GM19324 (cell line): ENCODE results near the gene MYO5A.
"Not testable (repeated sequence)": the region's sequence is repeated elsewhere in the genome, so short reads cannot be mapped to it uniquely, and the experiment has no call there.

Source experiments
- ATAC-seq: cut with Tn5 transposase; IDR thresholded peaks from one replicate; pipeline ENCODE4 v1.9.1; 2021; ENCODE audit warnings: mild to moderate bottlenecking, moderate library complexity; ENCODE audit not compliant: unreplicated experiment, low FRiP score

The MYO5A gene

GRCh38 chr15:52509500-52510245, 19.0 kb downstream of the MYO5A start:
- no peak for ATAC-seq

GRCh38 chr15:52506549-52506948, 22.1 kb downstream of the MYO5A start:
- ATAC-seq: no peak

GRCh38 chr15:52505151-52505550, 23.5 kb downstream of the MYO5A start:
- ATAC-seq: no peak

DNA sequence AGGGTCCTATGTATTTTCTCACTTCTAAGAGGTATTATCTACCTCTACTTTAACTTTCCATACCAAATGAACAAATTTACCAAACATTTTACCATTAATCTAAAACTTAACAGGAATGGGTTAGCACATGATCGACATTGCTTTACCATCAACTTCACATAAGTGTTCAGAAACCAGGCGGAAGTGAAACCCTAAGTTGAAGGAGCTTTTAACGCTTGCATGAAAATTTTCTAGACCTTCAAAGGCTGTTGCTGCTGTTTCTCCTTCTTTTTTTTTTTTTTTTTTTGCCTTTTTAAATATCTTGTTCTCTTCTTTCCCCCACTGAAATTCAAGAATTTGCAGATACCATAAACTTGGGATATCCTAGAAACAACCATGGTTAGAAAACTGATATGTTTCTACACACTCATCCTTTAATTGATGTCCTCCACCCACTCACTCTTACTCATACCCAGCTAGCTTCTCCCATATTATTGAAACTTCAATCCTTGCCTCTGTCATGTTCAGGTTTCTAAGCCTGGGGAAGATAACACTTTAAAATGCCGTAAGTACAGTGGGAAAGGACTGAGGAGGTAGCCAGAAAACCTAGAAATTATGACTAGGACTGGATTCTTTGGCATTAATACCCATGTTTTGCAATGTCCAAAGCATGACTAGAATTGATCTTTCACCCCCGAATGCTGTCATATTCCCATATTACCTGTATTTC, 24.7 kb downstream of the MYO5A start:
- peak; percentile 59 for ATAC-seq

DNA sequence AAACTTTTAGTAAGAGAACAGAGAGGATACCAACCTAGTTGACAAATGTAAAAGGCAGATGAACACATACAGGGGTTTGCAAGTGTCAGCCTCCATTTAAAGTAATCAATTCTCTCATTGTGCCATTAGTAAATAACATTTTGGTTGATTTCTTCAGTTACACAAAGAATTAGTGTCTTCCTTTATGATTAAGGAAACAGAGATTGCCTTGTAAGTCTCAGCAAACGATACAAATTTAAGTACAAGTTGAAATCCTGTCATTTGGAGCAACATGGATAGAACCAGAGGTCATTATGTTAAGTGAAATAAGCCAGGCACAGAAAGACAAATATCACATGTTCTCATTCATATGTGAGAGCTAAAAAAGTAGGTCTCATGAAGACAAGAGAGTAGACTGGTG, 26.1 kb downstream of the MYO5A start:
- no peak for ATAC-seq

DNA sequence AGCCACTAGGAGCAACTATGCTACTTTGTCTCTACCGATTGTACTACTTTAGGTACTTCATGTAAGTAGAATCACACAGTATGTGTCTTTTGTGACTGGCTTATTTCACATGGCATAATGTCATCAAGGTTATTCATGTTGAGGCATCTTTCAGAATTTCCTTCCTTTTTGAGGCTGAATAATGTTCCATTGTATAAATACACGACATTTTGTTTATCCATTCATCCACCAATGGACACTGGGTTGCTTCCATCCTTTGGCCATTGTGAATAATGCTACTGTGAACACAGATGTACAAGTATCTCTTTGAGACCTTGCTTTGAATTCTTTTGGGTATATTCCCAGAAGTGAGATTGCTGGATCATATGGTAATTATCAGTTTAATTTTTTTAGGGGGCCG, 29.2 kb downstream of the MYO5A start:
- no peak for ATAC-seq

GRCh38 chr15:52498706-52499105, 30.0 kb downstream of the MYO5A start:
- no peak for ATAC-seq

GRCh38 chr15:52496776-52497470, 31.8 kb downstream of the MYO5A start:
- no peak for ATAC-seq

DNA sequence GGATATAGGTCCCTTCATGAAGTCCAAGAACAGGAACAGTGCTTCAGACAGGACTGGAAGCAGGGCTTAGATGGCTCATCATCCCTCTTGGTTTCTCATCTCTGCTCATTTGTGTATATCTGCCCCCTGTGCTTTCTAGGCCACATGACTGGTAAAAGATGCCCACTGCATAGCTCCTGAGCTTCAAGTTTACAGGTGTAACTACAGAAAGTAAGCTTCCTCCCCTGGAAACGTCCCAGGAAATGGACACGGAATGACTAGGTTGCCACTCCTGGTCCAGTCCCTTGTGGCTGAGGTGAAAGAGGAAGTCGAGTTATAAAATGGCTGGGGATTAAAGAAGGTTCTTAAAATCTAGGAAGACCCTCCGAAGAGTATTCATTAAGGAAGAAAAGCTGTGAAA, 32.5 kb downstream of the MYO5A start:
- no peak for ATAC-seq

DNA sequence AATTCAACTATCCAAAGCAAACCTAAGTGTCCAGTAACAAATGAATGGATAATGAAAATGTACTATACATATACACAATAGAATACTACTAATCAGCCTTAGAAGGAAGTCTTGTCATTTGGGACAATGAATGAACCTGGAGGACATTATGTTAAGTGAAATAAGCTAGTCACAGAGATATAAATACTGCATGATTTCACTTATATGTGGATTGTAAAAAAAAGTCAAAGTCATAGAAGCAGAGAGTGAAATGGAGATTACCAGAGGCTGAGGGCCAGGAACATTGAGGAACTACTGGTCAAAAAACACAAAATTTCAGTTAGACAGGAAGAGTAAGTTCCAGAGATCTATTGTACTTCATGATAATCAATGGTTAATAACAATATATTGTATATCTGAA, 33.6 kb downstream of the MYO5A start:
- ATAC-seq: no peak

DNA sequence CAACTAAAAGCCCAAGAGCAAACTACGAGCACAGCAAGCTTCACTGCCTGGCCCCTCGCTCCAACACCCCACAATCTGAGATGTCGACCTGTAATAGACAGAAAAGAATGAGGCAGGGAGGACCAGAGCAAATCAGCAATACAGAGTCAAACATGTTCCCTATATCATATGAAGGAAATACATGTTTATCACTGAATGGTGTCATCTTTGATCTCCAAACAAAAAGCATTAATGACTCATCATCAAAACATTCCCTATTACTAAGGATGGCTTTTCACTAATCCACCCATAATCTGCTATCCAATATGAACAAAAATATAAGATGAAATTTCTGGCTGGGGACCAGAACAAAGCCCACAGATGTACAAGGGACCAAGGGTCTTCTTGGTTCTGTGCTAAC, 34.7 kb downstream of the MYO5A start:
- no peak for ATAC-seq

DNA sequence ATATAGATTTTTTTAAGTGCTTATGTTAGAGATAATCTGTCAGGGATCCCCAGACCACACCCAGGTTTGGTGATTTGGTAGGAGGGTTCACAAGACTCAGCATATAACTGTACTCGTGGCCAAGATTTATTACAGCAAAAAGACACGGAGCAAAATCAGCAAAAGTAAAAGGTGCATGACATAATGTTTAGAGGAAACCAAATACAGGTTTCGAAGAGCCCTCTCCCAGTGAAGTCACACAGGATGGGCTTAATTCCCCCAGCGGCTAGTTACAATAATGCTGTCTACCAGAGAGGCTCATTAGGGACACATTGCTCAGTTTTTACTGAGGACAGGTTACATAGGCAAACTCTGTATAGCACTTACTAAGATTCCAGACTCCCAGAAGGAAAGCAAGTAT, 36.5 kb downstream of the MYO5A start:
- ATAC-seq: no peak

GRCh38 chr15:52491472-52491871, 37.2 kb downstream of the MYO5A start:
- ATAC-seq: no peak

- not testable (repeated sequence) for ATAC-seq
Observed at GRCh38 chr15:52489430-52489829, 39.2 kb downstream of the MYO5A start.

DNA sequence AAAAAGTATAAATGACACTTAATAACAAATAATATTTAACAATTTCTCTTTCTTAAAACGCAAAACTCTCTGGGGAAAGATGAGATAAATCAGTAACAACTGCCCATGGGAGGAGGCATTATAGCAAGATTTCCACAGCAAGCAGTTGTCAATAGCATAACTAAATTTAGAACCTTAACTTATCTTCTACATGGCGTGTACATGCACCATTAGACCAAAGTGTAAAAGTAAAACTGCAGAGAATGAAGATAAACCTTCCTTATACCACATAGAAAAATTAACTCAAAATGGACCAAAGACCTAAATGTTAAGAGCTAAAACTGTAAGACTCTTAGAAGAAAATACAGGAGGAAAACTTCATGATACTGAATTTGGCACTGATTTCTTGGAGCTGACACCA, 39.9 kb downstream of the MYO5A start:
- no peak for ATAC-seq

- ATAC-seq: no peak
Observed at GRCh38 chr15:52486003-52486996, 42.4 kb downstream of the MYO5A start.

- no peak for ATAC-seq
Observed at GRCh38 chr15:52485290-52485689, 43.4 kb downstream of the MYO5A start.

- no peak for ATAC-seq
Observed at GRCh38 chr15:52483707-52484106, 45.0 kb downstream of the MYO5A start.

- peak; percentile 96 for ATAC-seq
Observed at GRCh38 chr15:52481915-52482314, 46.8 kb downstream of the MYO5A start.

DNA sequence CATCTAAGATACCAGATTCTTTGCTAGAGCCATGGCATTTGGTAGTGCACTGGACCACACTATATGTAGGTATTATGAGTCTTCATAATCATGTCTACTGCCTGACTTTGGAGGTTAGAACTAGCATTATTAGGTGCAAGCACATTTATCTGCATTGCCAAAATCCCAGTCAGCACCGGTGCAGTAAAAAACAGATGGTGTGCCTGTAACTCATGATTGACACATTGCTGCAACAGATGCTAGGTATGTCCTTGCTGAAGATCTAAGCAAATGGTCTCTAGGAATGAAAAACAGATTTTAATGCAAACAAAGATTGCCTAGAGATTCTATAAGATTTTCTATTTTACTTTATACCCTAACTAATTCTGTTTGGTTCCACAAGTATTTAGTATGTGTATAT, 47.7 kb downstream of the MYO5A start:
- no peak for ATAC-seq
